Measurements from ENCODE around the gene GALNT15. TPM values are rescaled to one million over a fixed set of nuclear protein-coding genes. Genes with fewer than 3 reads are reported as not detected.

GALNT15 gene
- total RNA-seq, 2 experiments from 2014 or later = not detected

GRCh38 chr3:16234281-16234680, 59.8 kb downstream of the GALNT15 start:
- ChIA-PET POLR2A (interaction anchor here (0.7 kb wide), 1 partner anchor 77 kb away, joined by 4 read pairs; no protein-coding TSS in a partner anchor), CTCF (no interaction called here)
- DNase-seq (no peak), ATAC-seq (no peak)
- Mint-ChIP-seq H3K9me3 (ENCODE audit: low read depth) (no peaks in the 10 kb centered on the region), H3K4me3 (no peak overlapping the region), H3K27ac (no peak overlapping the region), H3K36me3 (ENCODE audit: low read depth) (no peaks in the 10 kb centered on the region), H3K4me1 (no peaks in the 10 kb centered on the region), H3K27me3 (peaks cover 6% of the 10 kb centered on the region)
- intact Hi-C loops (cut with DNase I, micrococcal nuclease) = no loop called here

- Mint-ChIP-seq H3K9me3 (ENCODE audit: low read depth) (no peaks in the 10 kb centered on the region), H3K36me3 (ENCODE audit: low read depth) (no peaks in the 10 kb centered on the region), H3K27me3 (peaks cover 6% of the 10 kb centered on the region), H3K27ac (no peak overlapping the region), H3K4me3 (no peak overlapping the region), H3K4me1 (peaks cover 8% of the 10 kb centered on the region)
- POLR2A ChIA-PET = no interaction called here
- intact Hi-C loops (cut with DNase I, micrococcal nuclease) = no loop called here
- ATAC-seq (no peak), DNase-seq (no peak)
- CTCF ChIA-PET = interaction anchor here (0.7 to 1.9 kb wide), 2 partner anchors 12 to 188 kb away, joined by 4 to 6 read pairs; no protein-coding TSS in a partner anchor
Measured at GRCh38 chr3:16236030-16236639, 61.7 kb downstream of the GALNT15 start.

- ChIA-PET CTCF (interaction anchor here (0.7 to 1.9 kb wide), 2 partner anchors 11 to 189 kb away, joined by 4 to 6 read pairs; no protein-coding TSS in a partner anchor), POLR2A (no interaction called here)
- no peak for DNase-seq
- no peak overlapping the region for H3K4me3 Mint-ChIP-seq
- peaks cover 8% of the 10 kb centered on the region for H3K4me1 Mint-ChIP-seq
- H3K36me3 Mint-ChIP-seq (ENCODE audit: low read depth) = no peaks in the 10 kb centered on the region
- no peak for ATAC-seq
- intact Hi-C loops (cut with DNase I, micrococcal nuclease) = no loop called here
- H3K27ac Mint-ChIP-seq = no peak overlapping the region
- no peaks in the 10 kb centered on the region for H3K9me3 Mint-ChIP-seq (ENCODE audit: low read depth)
- H3K27me3 Mint-ChIP-seq = peaks cover 6% of the 10 kb centered on the region
Measured at GRCh38 chr3:16236856-16237393, 62.4 kb downstream of the GALNT15 start.

- DNase-seq (no peak), ATAC-seq (no peak)
- Mint-ChIP-seq H3K4me3 (no peak overlapping the region), H3K27me3 (peaks cover 2% of the 10 kb centered on the region), H3K4me1 (peaks cover 16% of the 10 kb centered on the region), H3K9me3 (ENCODE audit: low read depth) (no peaks in the 10 kb centered on the region), H3K27ac (no peak overlapping the region), H3K36me3 (ENCODE audit: low read depth) (no peaks in the 10 kb centered on the region)
- ChIA-PET POLR2A (no interaction called here), CTCF (no interaction called here)
- intact Hi-C loops (cut with DNase I, micrococcal nuclease) = no loop called here
Measured at GRCh38 chr3:16239086-16239770, 64.7 kb downstream of the GALNT15 start.

GRCh38 chr3:16239780-16240179, 65.3 kb downstream of the GALNT15 start:
- ChIA-PET POLR2A (no interaction called here), CTCF (no interaction called here)
- intact Hi-C loops (cut with DNase I, micrococcal nuclease) = no loop called here
- Mint-ChIP-seq H3K4me1 (peaks cover 16% of the 10 kb centered on the region), H3K27ac (no peak overlapping the region), H3K4me3 (no peak overlapping the region), H3K9me3 (ENCODE audit: low read depth) (no peaks in the 10 kb centered on the region), H3K27me3 (no peaks in the 10 kb centered on the region), H3K36me3 (ENCODE audit: low read depth) (no peaks in the 10 kb centered on the region)
- peak; percentile 9 for ATAC-seq
- DNase-seq = no peak

- POLR2A ChIA-PET = no interaction called here
- Mint-ChIP-seq H3K4me3 (no peak overlapping the region), H3K27ac (peak overlapping the region; percentile 62), H3K4me1 (peaks cover 16% of the 10 kb centered on the region), H3K36me3 (ENCODE audit: low read depth) (no peaks in the 10 kb centered on the region), H3K9me3 (ENCODE audit: low read depth) (no peaks in the 10 kb centered on the region), H3K27me3 (no peaks in the 10 kb centered on the region)
- ATAC-seq (peak; percentile 56), DNase-seq (no peak)
- intact Hi-C loops (cut with DNase I, micrococcal nuclease) = no loop called here
- CTCF ChIA-PET = interaction anchor here (0.9 kb wide), 1 partner anchor 52 kb away, joined by 3 read pairs; no protein-coding TSS in a partner anchor
Measured at GRCh38 chr3:16240229-16241023, 65.9 kb downstream of the GALNT15 start.

- ATAC-seq (no peak), DNase-seq (no peak)
- intact Hi-C loops (cut with DNase I, micrococcal nuclease) = no loop called here
- no peak overlapping the region for H3K27ac Mint-ChIP-seq
- CTCF ChIA-PET = interaction anchor here (0.9 to 1.2 kb wide), 2 partner anchors 9 to 53 kb away, joined by 3 to 5 read pairs; no protein-coding TSS in a partner anchor
- peaks cover 16% of the 10 kb centered on the region for H3K4me1 Mint-ChIP-seq
- no peaks in the 10 kb centered on the region for H3K9me3 Mint-ChIP-seq (ENCODE audit: low read depth)
- H3K27me3 Mint-ChIP-seq = no peaks in the 10 kb centered on the region
- no peak overlapping the region for H3K4me3 Mint-ChIP-seq
- H3K36me3 Mint-ChIP-seq (ENCODE audit: low read depth) = no peaks in the 10 kb centered on the region
- POLR2A ChIA-PET = no interaction called here
Measured at GRCh38 chr3:16241225-16241624, 66.7 kb downstream of the GALNT15 start.

DNA sequence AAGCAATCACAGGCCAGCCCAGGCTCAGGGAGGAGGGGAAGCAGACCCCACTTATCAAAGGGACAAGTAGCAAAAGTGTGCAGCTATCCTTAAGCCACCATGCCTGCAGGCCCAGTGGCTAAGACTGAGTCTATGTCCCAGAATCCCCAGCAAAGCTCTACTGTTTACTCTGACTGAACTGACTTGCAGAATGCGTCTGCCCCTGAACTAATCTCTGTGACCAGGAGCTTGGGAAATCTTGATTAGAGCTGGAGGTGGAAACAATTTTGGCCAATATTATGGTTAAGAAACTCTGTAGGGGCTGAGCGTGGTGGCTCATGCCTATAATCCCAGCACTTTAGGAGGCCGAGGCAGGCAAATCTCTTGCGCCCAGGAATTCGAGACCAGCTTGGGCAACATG, 67.7 kb downstream of the GALNT15 start:
- no peak for DNase-seq
- ChIA-PET POLR2A (no interaction called here), CTCF (interaction anchor here (0.6 to 2.8 kb wide), 3 partner anchors 10 to 192 kb away, joined by 5 to 20 read pairs (median 5); no protein-coding TSS in a partner anchor)
- ATAC-seq = no peak
- H3K9me3 Mint-ChIP-seq (ENCODE audit: low read depth) = no peaks in the 10 kb centered on the region
- no peaks in the 10 kb centered on the region for H3K36me3 Mint-ChIP-seq (ENCODE audit: low read depth)
- H3K27me3 Mint-ChIP-seq = no peaks in the 10 kb centered on the region
- H3K27ac Mint-ChIP-seq = peak overlapping the region; percentile 43
- no peak overlapping the region for H3K4me3 Mint-ChIP-seq
- peaks cover 19% of the 10 kb centered on the region for H3K4me1 Mint-ChIP-seq
- intact Hi-C loops (cut with DNase I, micrococcal nuclease) = no loop called here

DNA sequence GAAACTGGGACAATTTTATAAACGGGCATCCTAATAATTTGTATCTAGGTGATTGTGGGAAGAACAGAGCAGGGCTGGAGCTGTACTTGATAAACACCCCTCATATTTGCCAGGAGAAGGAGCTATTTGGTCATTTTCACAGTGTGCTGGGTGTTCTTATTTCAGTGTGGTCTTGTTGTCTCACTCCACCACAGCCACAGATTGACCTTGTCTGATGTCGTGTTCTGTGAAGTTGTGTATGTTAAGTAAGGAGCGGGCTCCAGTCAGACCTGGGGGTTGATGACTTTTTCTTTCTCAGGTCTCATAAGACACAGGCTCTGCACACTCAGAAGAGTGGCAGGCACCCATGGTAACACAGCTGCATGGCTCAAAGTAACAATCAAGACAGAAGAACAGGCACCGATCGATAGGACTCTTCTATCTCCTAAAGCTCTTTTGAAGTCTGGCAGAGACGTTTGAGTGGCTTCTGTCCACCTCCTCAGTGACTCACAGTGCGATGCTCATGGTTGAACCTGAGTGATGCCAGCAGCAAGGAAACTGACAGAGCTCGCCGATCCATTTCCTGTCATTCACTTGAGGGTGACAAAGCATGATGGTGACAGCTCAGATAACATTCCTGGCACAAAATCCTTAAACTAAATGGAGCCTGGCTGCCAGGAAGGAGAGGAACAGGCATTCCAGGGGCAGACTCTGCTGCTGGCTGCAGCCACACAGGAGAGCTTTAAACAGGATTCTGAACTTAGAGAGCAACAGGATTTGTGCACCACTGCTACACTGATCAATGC, 69.4 kb downstream of the GALNT15 start:
- CTCF ChIA-PET = interaction anchor here (0.6 to 2.8 kb wide), 12 partner anchors 10 to 646 kb away, joined by 3 to 20 read pairs (median 4); partner anchors contain the start of gene OXNAD1
- Mint-ChIP-seq H3K4me1 (peaks cover 24% of the 10 kb centered on the region), H3K36me3 (ENCODE audit: low read depth) (no peaks in the 10 kb centered on the region), H3K27ac (no peak overlapping the region), H3K9me3 (ENCODE audit: low read depth) (no peaks in the 10 kb centered on the region), H3K4me3 (no peak overlapping the region), H3K27me3 (no peaks in the 10 kb centered on the region)
- intact Hi-C loops (cut with DNase I, micrococcal nuclease) = no loop called here
- peak; percentile 52 for ATAC-seq
- DNase-seq = peak; percentile 40
- POLR2A ChIA-PET = no interaction called here

GRCh38 chr3:16245609-16246008, 71.1 kb downstream of the GALNT15 start:
- intact Hi-C loops (cut with DNase I, micrococcal nuclease) = loop anchor here (2.0 to 5.0 kb wide), 2 partner anchors 387 to 613 kb away; no protein-coding TSS in a partner anchor
- ATAC-seq = no peak
- Mint-ChIP-seq H3K4me3 (no peak overlapping the region), H3K27me3 (no peaks in the 10 kb centered on the region), H3K4me1 (peaks cover 20% of the 10 kb centered on the region), H3K27ac (no peak overlapping the region), H3K36me3 (ENCODE audit: low read depth) (no peaks in the 10 kb centered on the region), H3K9me3 (ENCODE audit: low read depth) (no peaks in the 10 kb centered on the region)
- ChIA-PET CTCF (interaction anchor here (0.6 to 4.2 kb wide), 7 partner anchors 18 to 263 kb away, joined by 3 to 32 read pairs (median 3); partner anchors contain the start of gene GALNT15), POLR2A (no interaction called here)
- no peak for DNase-seq

Measured in activated CD4-positive, alpha-beta T cell treated with anti-CD3 and anti-CD28 coated beads for 36 hours (primary cell).